GM18867 (cell line): ENCODE measurements around the gene LYPD8.

Source experiments
- ATAC-seq: cut with Tn5 transposase; IDR thresholded peaks from one replicate; pipeline ENCODE4 v1.9.1; 2021; ENCODE audit warnings: mild to moderate bottlenecking, moderate library complexity; ENCODE audit not compliant: unreplicated experiment

The LYPD8 gene

DNA sequence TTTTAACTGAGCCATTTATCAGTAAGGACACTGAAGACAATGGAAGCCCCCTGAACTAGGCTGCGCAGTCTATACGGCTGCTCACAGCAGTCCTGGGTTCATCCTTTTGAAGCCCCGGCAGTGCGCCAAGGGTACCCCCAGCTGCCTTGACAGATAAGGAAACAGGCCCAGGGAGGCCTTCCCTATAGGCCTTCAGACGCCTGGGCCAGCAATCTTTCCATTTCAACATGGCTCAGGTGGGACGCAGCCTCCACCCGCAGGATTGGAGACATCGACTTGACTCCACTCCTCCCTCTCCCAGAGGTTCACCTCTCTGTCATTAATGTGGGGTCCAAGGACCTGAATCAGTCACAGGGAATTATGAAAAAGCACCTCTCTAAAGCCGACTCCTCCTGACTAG, 2.8 kb upstream of the LYPD8 start:
- no peak for ATAC-seq

DNA sequence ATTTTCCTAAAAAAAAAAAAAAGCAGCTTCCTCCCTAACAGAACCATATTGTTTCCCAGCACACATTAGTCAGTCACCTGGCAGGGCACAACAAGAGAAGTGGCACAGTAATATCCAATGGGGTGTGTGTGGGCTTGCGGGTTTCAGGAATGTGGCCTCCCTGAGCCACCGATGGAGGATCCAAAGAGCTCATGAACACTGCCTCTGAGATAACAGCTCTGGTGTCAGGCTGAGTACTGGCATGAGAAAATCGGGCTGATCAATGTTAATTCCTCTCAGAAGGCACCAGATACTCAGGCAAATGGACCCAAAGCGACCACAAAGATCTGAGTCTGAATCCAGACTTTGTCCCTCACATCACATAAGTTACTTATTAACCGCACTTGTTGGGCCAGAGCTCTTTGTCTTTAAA, 2.2 kb upstream of the LYPD8 start:
- ATAC-seq = no peak

DNA sequence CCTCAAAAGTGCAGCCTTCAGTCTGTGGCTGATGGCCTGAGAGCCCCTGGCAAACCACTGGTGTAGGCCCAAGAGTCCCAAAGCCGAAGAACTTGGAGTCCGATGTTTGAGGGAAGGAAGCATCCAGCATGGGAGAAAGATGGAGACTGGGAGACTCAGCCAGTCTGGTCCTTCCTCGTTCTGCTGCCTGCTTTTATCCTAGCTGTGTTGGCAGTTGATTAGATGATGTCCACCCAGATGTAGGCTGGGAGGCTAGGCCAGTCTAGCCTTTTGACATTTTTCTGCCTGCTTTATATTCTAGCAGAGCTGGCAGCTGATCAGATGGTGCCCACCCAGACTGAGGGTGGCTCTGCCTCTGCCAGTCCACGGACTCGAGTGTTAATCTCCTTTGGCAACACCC, 1.1 kb upstream of the LYPD8 start:
- ATAC-seq = no peak

DNA sequence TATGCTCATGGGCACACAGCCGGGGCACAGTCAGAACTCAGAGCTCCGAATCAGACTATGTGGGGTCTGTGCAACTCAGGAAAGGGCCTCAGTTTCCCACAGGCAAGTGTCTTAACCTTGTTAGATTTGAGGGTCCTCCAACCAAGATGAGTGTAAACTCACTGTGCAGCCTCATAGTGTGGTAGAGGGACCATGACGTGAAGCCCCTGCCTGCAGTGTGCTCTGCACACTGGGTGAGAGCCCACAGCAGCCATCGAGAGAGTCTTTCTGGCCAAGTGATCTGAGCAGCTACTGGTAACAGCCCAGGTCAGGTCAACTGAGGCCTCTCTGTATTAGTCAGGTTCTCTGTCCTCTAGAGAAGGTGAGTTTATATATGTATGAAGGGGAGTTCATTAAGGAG, 592 bp upstream of the LYPD8 start:
- no peak for ATAC-seq

DNA sequence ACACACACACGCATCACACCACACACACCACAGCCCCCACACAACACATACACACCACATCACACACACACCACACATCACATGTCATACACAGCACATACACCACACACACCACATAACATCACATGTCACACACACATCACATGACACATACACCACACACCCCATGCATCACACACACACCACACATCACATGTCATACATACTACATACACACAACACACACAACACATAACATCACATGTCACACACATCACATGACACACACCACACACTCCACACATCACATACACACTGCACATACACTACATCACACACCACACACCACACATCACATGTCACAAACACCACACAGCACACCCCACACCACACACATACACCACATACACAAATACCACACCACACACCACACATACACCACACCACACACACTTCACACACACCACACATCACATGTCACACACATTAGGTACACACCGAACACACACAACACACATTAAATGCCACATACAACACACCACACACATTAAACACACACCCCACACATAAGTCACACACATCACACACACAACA, 1.8 kb downstream of the LYPD8 start:
- ATAC-seq = no peak

DNA sequence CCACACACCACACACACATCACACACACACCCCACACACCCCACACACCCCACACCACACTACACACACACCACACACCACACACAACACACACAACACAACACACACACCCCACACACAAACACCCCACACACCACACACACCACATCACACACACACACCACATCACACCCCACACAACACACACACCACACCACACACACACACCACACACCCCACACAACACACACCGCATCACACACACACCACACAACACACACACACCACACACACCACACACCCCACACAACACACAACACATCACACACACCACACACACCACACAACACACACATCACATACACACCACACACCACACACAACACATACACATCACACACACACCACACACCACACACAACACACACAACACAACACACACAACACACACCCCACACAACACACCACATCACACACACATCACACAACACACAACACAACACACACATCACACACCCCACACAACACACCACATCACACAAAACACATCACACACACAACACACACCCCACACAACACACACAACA, 2.4 kb downstream of the LYPD8 start:
- ATAC-seq = no peak

DNA sequence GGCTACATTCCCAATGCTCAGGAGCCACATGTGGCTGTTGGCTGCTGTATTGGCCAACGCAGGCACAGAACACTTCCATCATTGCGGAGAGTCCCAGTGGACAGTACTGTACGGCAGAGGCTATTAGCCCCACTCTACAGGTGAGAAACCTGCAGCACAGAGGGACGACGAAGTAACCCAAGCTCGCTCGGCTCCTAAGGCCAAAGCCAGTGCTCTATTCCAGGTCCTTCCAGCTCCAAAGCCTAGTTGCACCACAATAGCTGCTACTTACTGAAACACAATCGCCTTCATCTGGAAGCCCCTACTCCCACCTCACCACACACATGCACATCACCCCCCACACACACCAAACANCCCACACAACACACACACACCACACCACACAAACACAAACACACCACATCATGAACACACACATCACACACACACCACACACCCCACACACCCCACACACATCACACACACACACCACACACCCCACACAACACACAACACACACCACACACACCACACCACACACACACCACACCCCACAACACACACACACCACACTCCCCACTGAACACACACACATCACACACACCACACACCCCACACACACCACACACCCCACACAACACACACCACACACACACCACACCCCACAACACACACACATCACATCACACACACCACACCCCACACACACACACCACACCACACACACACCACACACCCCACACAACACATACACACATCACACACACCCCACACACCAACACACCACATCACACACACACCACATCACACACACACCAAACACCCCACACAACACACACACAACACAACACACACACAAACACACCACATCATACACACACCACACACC, 3.2 kb downstream of the LYPD8 start:
- ATAC-seq = no peak

DNA sequence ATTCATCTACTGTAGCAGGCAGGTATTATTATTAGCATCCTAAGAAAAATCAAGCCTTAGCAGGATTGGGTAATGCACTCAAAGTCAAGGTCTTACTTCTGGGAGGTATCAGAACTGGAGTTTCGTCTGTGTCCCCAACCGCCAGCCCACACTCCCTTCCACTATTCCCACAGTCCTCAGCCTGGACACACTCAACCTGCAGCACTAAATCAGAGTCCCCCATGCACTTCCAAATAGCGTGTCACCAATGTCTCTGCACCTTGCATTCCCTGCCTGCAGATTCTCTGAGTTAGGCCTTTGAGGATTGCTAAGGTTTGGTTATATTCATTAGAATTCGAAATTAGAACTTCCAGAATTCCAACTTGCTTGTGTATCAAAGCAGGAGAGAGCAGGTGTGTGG, 3.9 kb downstream of the LYPD8 start:
- ATAC-seq = no peak

DNA sequence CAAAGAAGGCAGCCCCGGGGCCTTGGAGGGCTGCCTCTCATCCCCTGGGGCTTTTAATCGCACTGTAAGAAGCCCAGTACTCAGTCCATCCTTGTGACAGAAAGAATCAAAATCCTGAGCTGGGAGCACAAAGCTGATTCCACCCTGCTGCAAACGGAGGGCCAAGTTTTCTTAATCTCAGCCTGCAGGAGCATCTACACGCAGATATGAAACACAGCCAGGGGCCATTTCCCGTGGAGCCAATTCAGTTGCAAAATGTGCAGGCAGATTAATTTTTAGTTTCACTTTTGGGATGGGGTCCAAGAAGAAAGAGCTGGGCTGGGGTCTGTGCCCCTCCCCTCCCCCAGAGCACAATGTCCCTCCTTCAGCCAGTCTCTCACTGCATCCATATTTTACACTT, 4.4 kb downstream of the LYPD8 start:
- ATAC-seq = no peak

DNA sequence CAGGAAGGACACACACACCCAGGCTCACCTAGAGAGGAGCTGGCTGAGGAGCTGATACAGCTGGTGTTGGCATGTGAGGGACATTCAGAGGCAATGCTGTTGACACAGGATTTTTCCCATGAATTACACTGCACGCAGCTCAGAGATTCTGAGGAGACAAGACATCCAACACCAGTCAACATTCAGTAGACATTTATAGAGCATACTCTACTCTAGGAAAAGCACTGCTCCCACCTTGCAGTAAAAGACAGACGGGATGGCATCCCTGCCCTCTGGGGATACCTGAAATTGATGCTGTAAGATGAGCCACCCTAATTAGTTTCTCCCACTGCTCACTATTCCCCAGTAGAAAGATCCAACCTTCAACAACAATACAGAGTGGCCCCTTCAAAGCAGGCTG, 5.1 kb downstream of the LYPD8 start:
- ATAC-seq = no peak

DNA sequence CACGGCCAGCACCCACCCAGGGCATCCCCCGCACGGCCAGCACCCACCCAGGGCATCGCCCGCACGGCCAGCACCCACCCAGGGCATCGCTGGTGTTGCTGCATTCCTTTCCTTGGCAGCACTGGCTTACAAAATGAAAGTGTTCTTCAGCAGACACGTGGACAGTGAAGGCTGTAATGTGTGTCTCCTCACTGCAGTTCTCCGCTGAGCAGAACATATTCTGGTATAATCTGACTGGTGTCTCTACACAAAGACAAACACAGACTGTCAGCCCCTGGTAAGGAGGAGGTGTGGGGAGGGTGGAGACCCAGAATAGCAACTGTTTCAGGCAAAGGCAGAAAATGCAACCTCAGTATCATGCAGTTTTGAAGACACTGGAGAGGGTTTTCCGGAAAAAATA, 7.3 kb downstream of the LYPD8 start:
- no peak for ATAC-seq

DNA sequence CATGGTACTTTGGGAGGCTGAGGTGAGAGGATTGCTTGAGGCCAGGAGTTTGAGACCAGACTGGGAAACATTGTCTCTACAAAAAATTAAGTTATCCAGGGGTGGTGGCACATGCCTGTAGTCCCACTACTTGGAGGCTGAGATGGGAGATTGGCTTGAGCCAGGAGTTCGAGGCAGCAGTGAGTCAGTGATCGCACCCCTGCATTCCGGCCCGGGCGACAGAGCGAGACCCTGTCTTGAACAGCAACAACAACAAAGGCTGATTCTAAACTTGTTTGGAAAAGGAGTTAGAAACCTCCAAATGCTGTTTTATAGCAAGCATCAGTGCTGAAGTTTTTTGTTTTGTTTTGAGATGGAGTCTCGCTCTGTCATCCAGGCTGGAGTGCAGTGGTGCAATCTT, 14.7 kb downstream of the LYPD8 start:
- no peak for ATAC-seq

DNA sequence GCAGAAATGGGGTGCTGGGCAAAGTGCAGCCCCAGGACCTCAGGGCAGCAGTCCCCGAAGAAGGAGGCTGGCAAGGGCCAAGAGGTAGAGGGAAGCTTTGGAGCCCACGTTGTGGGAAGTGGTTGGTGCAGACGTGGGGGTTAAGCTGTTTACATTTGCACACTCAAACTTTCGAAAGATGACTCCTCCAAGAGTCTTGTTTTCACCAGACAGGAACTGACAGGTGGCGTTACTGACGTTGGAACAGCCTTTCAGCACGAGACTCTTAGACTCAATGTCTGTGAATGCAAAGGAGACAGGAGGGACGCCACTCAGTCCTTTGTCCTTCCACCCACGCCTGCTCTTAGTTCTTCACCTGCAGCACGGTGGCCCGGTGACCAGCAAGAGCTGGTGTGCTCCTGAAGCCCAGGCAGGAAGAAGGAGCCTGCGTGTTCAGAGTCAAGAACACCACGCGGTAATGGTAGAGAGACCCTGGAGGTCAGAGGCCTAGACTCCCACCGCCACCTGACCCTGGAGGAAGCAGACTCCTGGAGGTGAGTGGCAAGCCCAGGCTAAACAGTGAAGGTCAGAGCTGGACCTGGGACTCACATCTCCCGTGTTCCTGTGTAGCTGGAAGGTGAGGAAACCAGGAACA, 15.9 kb downstream of the LYPD8 start:
- no peak for ATAC-seq

DNA sequence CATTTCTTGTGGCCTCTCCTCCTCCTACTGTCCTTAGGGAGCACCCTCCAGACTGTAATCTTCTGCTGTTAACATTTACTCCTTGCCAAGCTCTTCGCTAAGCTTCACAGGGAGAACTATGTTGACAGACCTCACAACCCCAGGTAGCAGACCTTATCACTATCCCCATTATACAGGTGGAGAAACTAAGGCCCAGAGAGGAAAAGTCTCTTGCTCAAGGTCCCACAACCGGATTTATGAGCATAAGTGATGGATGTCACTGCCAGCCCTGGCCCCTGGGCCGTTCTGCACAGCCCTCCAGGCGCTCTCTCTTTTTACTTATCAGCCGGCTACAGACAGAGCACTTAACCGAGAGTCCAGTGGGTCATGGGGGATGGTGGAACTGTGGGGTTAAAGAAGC, 18.1 kb downstream of the LYPD8 start:
- no peak for ATAC-seq

DNA sequence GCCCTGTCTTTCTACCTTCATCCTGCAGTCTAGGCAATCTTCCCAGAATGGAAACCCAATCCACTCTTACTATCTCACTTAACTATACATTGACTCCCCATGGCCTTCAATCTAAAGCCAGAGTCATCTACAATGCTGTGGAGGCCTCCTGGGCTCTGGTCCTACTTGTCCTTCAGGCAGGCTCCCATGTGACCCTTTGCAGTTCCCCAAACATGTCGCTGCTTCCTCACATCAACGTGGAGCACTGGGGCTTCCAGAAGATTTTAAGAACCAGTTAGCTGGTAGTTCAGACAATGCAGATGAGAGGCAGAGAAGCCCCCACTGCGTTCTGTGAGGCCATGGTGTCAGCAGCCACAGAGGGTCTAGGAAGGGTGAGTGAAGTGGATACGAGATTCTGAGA, 18.6 kb downstream of the LYPD8 start:
- no peak for ATAC-seq

DNA sequence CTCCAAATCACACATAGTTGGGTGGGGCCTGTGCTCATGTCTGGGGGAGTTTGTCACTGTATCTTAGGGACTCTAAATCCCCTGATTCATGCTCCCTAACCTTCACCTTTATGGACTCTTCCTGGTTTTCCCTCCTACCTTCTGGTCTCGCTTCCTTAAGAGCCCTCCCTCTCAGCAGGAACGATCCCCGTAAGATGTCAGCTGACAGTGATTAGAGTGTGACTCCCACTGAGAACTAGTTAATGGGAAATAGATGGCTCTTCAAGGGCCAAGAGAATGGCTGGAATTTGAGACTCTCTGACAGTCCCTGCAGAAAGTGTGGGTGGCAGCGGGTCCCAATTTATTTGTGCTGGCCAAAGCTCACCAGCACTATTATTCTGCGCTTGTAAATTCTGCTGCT, 22.0 kb downstream of the LYPD8 start:
- no peak for ATAC-seq

DNA sequence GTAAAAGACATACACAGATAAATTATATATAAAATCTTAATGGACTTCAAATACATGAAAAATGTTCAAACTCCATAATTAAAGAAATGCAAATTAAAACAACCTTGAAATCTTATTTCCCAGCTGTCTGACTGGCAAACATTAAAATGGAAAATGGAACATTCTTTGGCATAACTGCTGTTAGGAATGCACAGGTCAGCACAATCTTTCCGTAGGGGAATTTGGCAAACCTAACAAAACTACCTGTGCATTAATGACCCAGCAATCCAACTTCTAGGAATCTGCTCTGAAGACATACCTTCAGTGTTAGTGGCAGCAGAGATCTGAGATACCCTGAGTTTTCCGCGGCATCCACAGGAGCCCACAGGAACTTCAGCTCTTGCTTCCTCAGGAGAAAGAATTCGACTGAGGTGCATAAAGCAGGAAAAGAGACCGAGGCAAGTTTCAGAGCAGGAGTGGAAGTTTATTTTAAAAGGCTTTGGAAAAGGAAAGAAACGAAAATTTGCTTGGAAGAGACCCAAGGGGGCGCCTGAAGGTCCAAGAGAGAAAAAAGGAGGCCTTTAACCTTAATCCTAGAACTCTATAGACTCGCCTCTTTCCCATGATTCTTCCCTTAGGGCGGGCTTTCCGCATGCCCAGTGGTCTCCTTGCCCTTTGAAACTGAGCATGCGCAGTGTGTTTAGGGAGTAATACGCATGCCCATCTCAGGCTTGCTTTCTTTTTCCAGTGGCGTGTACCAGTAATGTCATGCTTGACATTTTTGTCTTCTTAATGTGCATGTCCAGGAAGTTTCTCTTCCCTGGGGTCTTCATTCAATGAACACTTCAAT, 24.8 kb downstream of the LYPD8 start:
- no peak for ATAC-seq

DNA sequence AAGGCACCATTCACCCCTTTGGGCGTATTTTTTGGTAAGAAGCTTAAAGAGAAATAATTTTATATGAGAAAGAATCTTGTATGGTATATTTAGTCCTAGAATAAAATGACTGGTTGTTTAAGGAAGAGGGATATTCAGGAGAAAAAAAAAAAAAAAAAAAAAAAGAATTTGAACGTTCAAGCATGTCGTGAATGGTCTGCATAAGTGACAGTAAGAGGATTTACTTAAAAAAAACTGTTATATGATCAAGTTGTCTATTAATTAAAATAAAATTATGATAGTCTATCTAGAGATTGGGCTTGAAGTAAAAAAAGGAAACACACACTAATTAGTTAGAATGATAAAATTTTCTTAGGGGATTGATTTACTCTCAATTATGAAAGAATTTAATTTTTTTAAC, 41.3 kb downstream of the LYPD8 start:
- ATAC-seq = no peak

DNA sequence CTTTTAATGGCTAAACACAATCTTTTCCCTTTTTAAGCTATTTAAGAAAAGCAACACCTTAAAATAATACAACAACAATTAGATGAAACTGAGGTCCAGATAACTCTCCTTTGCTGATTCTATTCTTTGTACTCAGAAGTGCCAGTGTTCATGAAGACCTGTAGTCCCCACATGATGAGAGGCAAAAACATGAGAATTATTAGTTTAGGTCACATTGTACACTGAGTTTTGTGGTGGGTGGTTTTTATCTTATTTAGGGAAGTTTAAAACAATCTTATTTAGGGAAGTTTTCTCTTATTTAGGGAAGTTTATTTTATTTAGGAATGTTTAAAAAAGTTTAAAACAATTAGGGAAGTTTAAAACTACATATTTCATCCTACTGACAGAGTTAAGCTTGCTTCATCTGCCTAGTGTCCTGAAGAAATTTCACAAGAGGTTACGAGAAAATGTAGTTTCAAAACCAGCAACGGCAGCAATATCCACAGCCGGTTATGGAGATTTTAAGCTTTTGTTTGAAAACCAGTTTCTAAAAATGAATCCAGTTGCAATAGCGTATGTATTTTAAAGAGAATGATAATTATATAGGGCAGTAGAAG, 45.2 kb downstream of the LYPD8 start:
- no peak for ATAC-seq

DNA sequence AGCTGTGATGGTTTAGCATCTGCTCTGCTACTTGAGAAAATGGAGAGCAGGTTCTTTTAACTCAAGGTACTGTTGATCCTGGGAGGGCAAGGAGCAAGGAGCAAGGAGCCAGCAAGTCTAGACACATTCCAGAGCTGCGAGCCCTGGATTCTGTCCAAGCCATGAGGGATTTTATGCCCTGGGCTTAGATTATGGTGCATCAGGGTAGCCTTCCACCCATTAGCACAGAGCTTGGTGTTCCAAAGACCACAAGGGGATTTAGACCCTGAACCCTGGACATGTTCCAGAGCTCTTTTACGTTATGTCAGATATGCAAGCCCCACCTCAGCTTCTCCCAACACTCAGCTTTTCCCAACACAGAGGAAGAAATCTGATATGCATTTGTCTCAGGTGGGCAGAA, 51.0 kb downstream of the LYPD8 start:
- ATAC-seq = no peak

DNA sequence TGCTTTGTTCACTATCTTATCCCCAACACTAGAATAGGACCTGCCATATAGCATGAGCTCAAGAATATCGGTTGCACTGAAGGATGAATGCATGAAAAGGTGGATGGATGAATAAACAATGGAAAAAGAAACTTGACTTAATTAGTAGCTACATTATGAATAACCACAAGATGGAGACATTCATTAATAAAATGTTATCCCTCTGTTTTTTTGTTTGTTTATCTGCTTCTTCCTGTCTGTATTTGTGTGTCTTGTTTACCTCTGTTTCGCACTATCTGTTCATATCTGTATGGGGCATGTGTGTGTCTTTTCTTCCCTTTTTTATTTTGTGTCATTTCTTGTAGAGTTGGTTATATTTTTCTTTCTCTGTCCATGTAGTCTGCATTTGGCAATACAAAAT, 51.9 kb downstream of the LYPD8 start:
- ATAC-seq = no peak
